Osteocyte (in vitro differentiated cells): ENCODE data around the gene UNKL. TPM values are rescaled to one million over a fixed set of nuclear protein-coding genes. Genes with fewer than 3 reads are reported as not detected.

ENCODE experiments used
- DNase-seq: peaks from one replicate; pipeline ENCODE4 v3.0.0; 2021; ENCODE audit warnings: mixed read lengths; ENCODE audit not compliant: unreplicated experiment; ENCODE audit errors: extremely low spot score
- H3K27ac Mint-ChIP-seq: one replicate; pipeline ENCODE4 v1.8.0; 2021; ENCODE audit warnings: mild to moderate bottlenecking, mixed read lengths; ENCODE audit not compliant: unreplicated experiment
- H3K27me3 Mint-ChIP-seq: one replicate; pipeline ENCODE4 v1.8.0; 2021; ENCODE audit warnings: mixed read lengths; ENCODE audit not compliant: unreplicated experiment
- H3K36me3 Mint-ChIP-seq: one replicate; pipeline ENCODE4 v1.8.0; 2021; ENCODE audit warnings: mixed read lengths; ENCODE audit not compliant: unreplicated experiment
- H3K4me1 Mint-ChIP-seq: one replicate; pipeline ENCODE4 v1.8.0; 2021; ENCODE audit warnings: mixed read lengths; ENCODE audit not compliant: unreplicated experiment
- H3K4me3 Mint-ChIP-seq: one replicate; pipeline ENCODE4 v1.8.0; 2021; ENCODE audit warnings: mild to moderate bottlenecking, moderate library complexity, mixed read lengths; ENCODE audit not compliant: unreplicated experiment
- H3K9me3 Mint-ChIP-seq: one replicate; pipeline ENCODE4 v1.8.0; 2021; ENCODE audit warnings: mixed read lengths; ENCODE audit not compliant: unreplicated experiment
- CTCF ChIP-seq: fragments of 200-600 bp; sonication (generic); IDR thresholded peaks from 2 replicates; pipeline ENCODE4 v1.5.0; 2021; ENCODE audit warnings: antibody characterized with exemption, mild to moderate bottlenecking, moderate library complexity
- total RNA-seq: library from RNA; stranded (reverse); gene quantifications from 2 replicates; pipeline ENCODE4 v1.2.1, GENCODE V29; 2021

The UNKL gene
- total RNA-seq, 1 donor from 2014 or later = 34.4 TPM

GRCh38 chr16:1341495-1342420 is 72.7 kb downstream of the UNKL start:
- no peaks in the 10 kb centered on the region for H3K36me3 Mint-ChIP-seq
- H3K4me1 Mint-ChIP-seq = peaks cover 9% of the 10 kb centered on the region
- no peak for TF ChIP-seq CTCF
- no peaks in the 10 kb centered on the region for H3K9me3 Mint-ChIP-seq
- no peak for DNase-seq
- H3K27me3 Mint-ChIP-seq = peaks cover 5% of the 10 kb centered on the region
- no peak overlapping the region for H3K27ac Mint-ChIP-seq
- H3K4me3 Mint-ChIP-seq = no peak overlapping the region

- no peak for DNase-seq
- peaks cover 11% of the 10 kb centered on the region for H3K27me3 Mint-ChIP-seq
- H3K4me3 Mint-ChIP-seq = no peak overlapping the region
- H3K4me1 Mint-ChIP-seq = peaks cover 9% of the 10 kb centered on the region
- H3K9me3 Mint-ChIP-seq = no peaks in the 10 kb centered on the region
- H3K36me3 Mint-ChIP-seq = no peaks in the 10 kb centered on the region
- no peak for TF ChIP-seq CTCF
- no peak overlapping the region for H3K27ac Mint-ChIP-seq
Observed at GRCh38 chr16:1340730-1341494, 73.6 kb downstream of the UNKL start.

- no peak for TF ChIP-seq CTCF
- no peak overlapping the region for H3K4me3 Mint-ChIP-seq
- peaks cover 24% of the 10 kb centered on the region for H3K27me3 Mint-ChIP-seq
- H3K9me3 Mint-ChIP-seq = no peaks in the 10 kb centered on the region
- H3K27ac Mint-ChIP-seq = no peak overlapping the region
- no peak for DNase-seq
- H3K36me3 Mint-ChIP-seq = no peaks in the 10 kb centered on the region
- H3K4me1 Mint-ChIP-seq = peaks cover 9% of the 10 kb centered on the region
Observed at GRCh38 chr16:1338855-1339675, 75.4 kb downstream of the UNKL start.

GRCh38 chr16:1338119-1338730 is 76.3 kb downstream of the UNKL start:
- no peak for DNase-seq
- Mint-ChIP-seq H3K27me3 (peaks cover 24% of the 10 kb centered on the region), H3K4me1 (peaks cover 7% of the 10 kb centered on the region), H3K4me3 (no peak overlapping the region), H3K36me3 (no peaks in the 10 kb centered on the region), H3K9me3 (no peaks in the 10 kb centered on the region), H3K27ac (no peak overlapping the region)
- peak; percentile 34 for TF ChIP-seq CTCF
